ENCODE results near the gene OR5K1. TPM values are rescaled to one million over a fixed set of nuclear protein-coding genes. Genes with fewer than 3 reads are reported as not detected.

OR5K1 gene
- total RNA-seq, 1 experiment from 2014 or later: not detected

DNA sequence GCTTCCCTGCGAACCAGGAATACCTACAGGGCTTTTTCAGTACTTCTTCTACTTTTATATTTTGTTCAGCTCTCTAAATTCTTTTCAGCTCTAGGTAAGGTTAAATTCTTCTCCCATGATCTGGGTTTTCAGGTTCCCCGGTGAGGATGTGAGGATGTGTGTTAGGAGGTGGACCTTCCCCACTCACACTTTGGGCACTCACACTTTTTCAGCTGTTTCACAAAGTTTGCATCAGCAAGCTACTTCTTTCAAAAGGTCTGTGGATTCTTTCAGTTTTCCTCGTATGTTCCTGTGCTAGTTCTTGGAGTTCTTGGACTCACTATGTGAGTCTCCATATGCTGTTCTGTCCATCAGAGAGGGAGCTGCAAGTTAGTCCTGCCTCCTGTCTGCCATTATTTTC, 20.6 kb downstream of the OR5K1 start:
- H3K27ac ChIP-seq (ENCODE audit: low read depth, low read length, poor library complexity, severe bottlenecking): no peak overlapping the region
- intact Hi-C loops (cut with micrococcal nuclease; ENCODE audit: unreplicated experiment): no loop called here
- no peaks in the 10 kb centered on the region for H3K9me3 ChIP-seq (ENCODE audit: low read depth, low read length, poor library complexity, severe bottlenecking)
- H3K4me1 ChIP-seq (ENCODE audit: insufficient read depth, low read length, poor library complexity, severe bottlenecking): no peaks in the 10 kb centered on the region
- TF ChIP-seq EZH2 (IDR thresholded peaks at IDR 0.05; ENCODE audit: borderline replicate concordance, low read depth, low read length, poor library complexity, severe bottlenecking) (no peak), CTCF (conservative IDR thresholded peaks at IDR 0.05; ENCODE audit: low read depth, low read length) (no peak)
- no peaks in the 10 kb centered on the region for H3K27me3 ChIP-seq (replicated peaks; ENCODE audit: insufficient read depth, low read depth, low read length, poor library complexity)
- ChIA-PET CTCF (no interaction called here), POLR2A (ENCODE audit: low non-redundant PET) (no interaction called here)
- no peak overlapping the region for H3K4me3 ChIP-seq (ENCODE audit: low read depth, low read length, poor library complexity, severe bottlenecking)
- BruUV-seq (replicated peaks): no TSS peak
- no peak for DNase-seq (ENCODE audit: low spot score)
- H3K36me3 ChIP-seq (ENCODE audit: insufficient read depth, low read length, poor library complexity, severe bottlenecking): no peaks in the 10 kb centered on the region

DNA sequence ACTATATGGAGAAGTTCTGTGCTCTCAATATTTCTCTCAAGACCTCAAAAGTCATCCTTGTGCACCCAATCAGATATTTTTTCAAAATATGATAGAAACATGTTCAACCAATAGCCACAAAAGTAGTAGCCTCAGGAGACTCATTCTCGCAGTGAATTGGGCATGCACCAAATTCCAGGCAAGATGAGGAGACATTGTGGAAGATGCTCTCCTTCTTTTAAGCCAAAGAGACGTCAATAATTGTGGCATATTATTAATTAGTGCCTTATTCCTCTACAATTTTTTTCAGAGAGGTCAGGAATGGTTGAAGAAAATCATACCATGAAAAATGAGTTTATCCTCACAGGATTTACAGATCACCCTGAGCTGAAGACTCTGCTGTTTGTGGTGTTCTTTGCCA, 34.4 kb downstream of the OR5K1 start, which contains the start of gene OR5K2:
OR5K2 (plus strand) TSS at position 301 of the 400 bp plus-strand sequence; CDS start at position 301, 0 bp downstream.
- POLR2A ChIA-PET (ENCODE audit: low non-redundant PET): no interaction called here
- intact Hi-C loops (cut with micrococcal nuclease; ENCODE audit: unreplicated experiment): no loop called here
- Histone ChIP-seq H3K27ac (ENCODE audit: low read depth, low read length, poor library complexity, severe bottlenecking) (no peak within 1 kb of the TSS), H3K4me3 (ENCODE audit: low read depth, low read length, poor library complexity, severe bottlenecking) (no peak within 1 kb of the TSS), H3K9me3 (ENCODE audit: low read depth, low read length, poor library complexity, severe bottlenecking) (no peaks in the 10 kb centered on the region), H3K4me1 (ENCODE audit: insufficient read depth, low read length, poor library complexity, severe bottlenecking) (no peaks in the 10 kb centered on the region), H3K36me3 (ENCODE audit: insufficient read depth, low read length, poor library complexity, severe bottlenecking) (no peaks in the 10 kb centered on the region), H3K27me3 (replicated peaks; ENCODE audit: insufficient read depth, low read depth, low read length, poor library complexity) (peaks cover 50% of the 10 kb centered on the region)
- no peak for TF ChIP-seq EZH2 (IDR thresholded peaks at IDR 0.05; ENCODE audit: borderline replicate concordance, low read depth, low read length, poor library complexity, severe bottlenecking)
- TF ChIP-seq CTCF (conservative IDR thresholded peaks at IDR 0.05; ENCODE audit: low read depth, low read length): no peak
- CTCF ChIA-PET: no interaction called here
- DNase-seq (ENCODE audit: low spot score): no peak
- no TSS peak for BruUV-seq (replicated peaks)

GRCh38 chr3:98500019-98500418, 37.0 kb downstream of the OR5K1 start:
- CTCF ChIA-PET: no interaction called here
- Histone ChIP-seq H3K9me3 (ENCODE audit: low read depth, low read length, poor library complexity, severe bottlenecking) (no peaks in the 10 kb centered on the region), H3K4me3 (ENCODE audit: low read depth, low read length, poor library complexity, severe bottlenecking) (no peak overlapping the region), H3K27ac (ENCODE audit: low read depth, low read length, poor library complexity, severe bottlenecking) (no peak overlapping the region), H3K27me3 (replicated peaks; ENCODE audit: insufficient read depth, low read depth, low read length, poor library complexity) (peaks cover 38% of the 10 kb centered on the region), H3K4me1 (ENCODE audit: insufficient read depth, low read length, poor library complexity, severe bottlenecking) (no peaks in the 10 kb centered on the region), H3K36me3 (ENCODE audit: insufficient read depth, low read length, poor library complexity, severe bottlenecking) (no peaks in the 10 kb centered on the region)
- no peak for DNase-seq (ENCODE audit: low spot score)
- no TSS peak for BruUV-seq (replicated peaks)
- intact Hi-C loops (cut with micrococcal nuclease; ENCODE audit: unreplicated experiment): no loop called here
- POLR2A ChIA-PET (ENCODE audit: low non-redundant PET): no interaction called here
- TF ChIP-seq CTCF (conservative IDR thresholded peaks at IDR 0.05; ENCODE audit: low read depth, low read length): no peak
- TF ChIP-seq EZH2 (IDR thresholded peaks at IDR 0.05; ENCODE audit: borderline replicate concordance, low read depth, low read length, poor library complexity, severe bottlenecking): no peak

Measured in A673 (cell line).